Right lobe of liver (tissue), 6 donors: Measurements from ENCODE around the gene PCDHGB3. TPM values are rescaled to one million over a fixed set of nuclear protein-coding genes. Genes with fewer than 3 reads are reported as not detected.
"Not testable (repeated sequence)": the region's sequence is repeated elsewhere in the genome, so short reads cannot be mapped to it uniquely, and the experiment has no call there.

Source experiments
- ATAC-seq, 4 donors: fragments of 200-7000 bp; cut with Tn5 transposase; one replicate each; pipeline ENCODE4 v1.9.1; 2020; ENCODE audit warnings: mild to moderate bottlenecking in 4 of 4, moderate library complexity in 4 of 4
- DNase-seq, 3 donors: peaks; one replicate each; pipeline ENCODE4 v3.0.0-alpha.2; 2020
- H3K27ac ChIP-seq, 3 donors: fragments of 200-600 bp; one replicate each; pipeline ENCODE4 v1.8.0; 2022
- H3K27me3 ChIP-seq, 2 donors: fragments of 200-600 bp; one replicate each; pipeline ENCODE4 v1.8.0; 2022
- H3K36me3 ChIP-seq, 4 donors: fragments of 200-600 bp; sonication (generic) in 1 of 4; one replicate each; pipeline versions ENCODE4 v1.5.1 to v1.8.0; 2017 to 2022; ENCODE audit warnings: control low read depth in 1 of 4
- H3K4me1 ChIP-seq, 4 donors: fragments of 200-600 bp; sonication (generic) in 1 of 4; one replicate each; pipeline versions ENCODE4 v1.5.1 to v1.8.0; 2017 to 2022; ENCODE audit warnings: control low read depth in 1 of 4
- H3K4me3 ChIP-seq, 3 donors: fragments of 200-600 bp; one replicate each; pipeline ENCODE4 v1.8.0; 2022
- H3K9me3 ChIP-seq, 4 donors: fragments of 200-600 bp; sonication (generic) in 1 of 4; one replicate each; pipeline versions ENCODE4 v1.5.1 to v1.8.0; 2017 to 2022; ENCODE audit warnings: control low read depth in 1 of 4
- POLR2A ChIP-seq: fragments of 450-650 bp; IDR thresholded peaks from one replicate; pipeline ENCODE4 v1.6.1; 2017; ENCODE audit warnings: antibody characterized with exemption, mild to moderate bottlenecking
- WGBS: methylation state at CpG from one replicate; pipeline ENCODE4 v1.1.6; 2018; ENCODE audit warnings: low coverage, low lambda C conversion rate; ENCODE audit not compliant: insufficient coverage; ENCODE audit errors: missing lambda C conversion rate; 5-methylcytosine and 5-hydroxymethylcytosine counted together
- intact Hi-C, 2 donors: fragments of 100-400 bp; cut with DNase I; formaldehyde crosslinking; loops; one replicate each; pipeline versions ENCODE4 v1.11.2 to v1.14.1; 2022
- total RNA-seq, 6 experiments: library from RNA; depleted of rRNA in 2 of 6; stranded (reverse); fragments of >200 nt in 2 of 6; fragmentation: NEBNext Ultra II Directional in 3 of 6; extraction: Animal tissue kit (Norgen Biotek cat#: 25700) in 3 of 6; gene quantifications; one replicate each; pipeline versions ENCODE4 v1.1.0 to v1.2.4, GENCODE V29; 2016 to 2023
- TF ChIP-seq, protein P1 (sequence below), 4 donors: fragments of 200-600 bp in 3 of 4; fragments of 450-650 bp in 1 of 4; IDR thresholded peaks; one replicate each; pipeline versions ENCODE4 v1.5.1 to v1.8.0; 2016 to 2022; ENCODE audit warnings: antibody characterized with exemption in 4 of 4, mild to moderate bottlenecking in 2 of 4
- donor health status: DM: no; HTN: yes; CAD: no.
- donor health status: DM: no; HTN: no; CAD: no.
- donor health status: DM: no; HTN: no; CAD: no.
- donor health status: DM: no; HTN: yes; CAD: no.
- donor health status: DM: no; HTN: yes; CAD: no.

The PCDHGB3 gene
- total RNA-seq, 6 experiments from 2014 or later, result 0.56 to 1.8 (median 1.2) TPM

DNA sequence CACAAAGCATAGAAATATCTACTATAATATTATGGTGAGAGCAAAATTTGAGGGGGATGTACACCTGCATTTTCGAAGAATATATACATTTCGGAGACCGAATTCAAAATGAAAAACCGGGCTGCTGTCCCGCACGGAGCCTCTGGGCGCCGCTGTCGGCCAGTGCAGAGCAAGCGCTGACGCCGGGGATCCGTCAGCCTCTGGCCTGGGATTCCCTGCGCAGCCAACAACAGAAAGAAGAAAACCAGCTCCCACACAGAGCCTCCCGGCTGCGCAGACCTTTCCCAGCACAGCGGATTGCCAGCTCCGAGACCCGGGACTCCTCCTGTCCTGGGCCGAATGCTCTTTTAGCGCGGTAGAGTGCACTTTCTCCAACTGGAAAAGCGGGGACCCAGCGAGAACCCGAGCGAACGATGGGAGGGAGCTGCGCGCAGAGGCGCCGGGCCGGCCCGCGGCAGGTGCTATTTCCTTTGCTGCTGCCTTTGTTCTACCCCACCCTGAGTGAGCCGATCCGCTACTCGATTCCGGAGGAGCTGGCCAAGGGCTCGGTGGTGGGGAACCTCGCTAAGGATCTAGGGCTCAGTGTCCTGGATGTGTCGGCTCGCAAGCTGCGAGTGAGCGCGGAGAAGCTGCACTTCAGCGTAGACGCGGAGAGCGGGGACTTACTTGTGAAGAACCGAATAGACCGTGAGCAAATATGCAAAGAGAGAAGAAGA is 37.9 kb downstream of the PCDHGB3 start, which contains the start of gene PCDHGB6:
Gene PCDHGB6 (plus strand): TSS at position 232 of the 716 bp plus-strand sequence. CDS start 182 bp downstream, at position 414.
- Histone ChIP-seq H3K4me3 (peak within 1 kb of the TSS; percentile 14 to 44 (median 25)), H3K9me3 (peaks cover 0 to 15% (median 5%) of the 10 kb centered on the region in 4 donors)
- H3K36me3 ChIP-seq, H3K27ac ChIP-seq, H3K27me3 ChIP-seq, H3K4me1 ChIP-seq: not testable (repeated sequence)
- TF ChIP-seq, protein P1, sequence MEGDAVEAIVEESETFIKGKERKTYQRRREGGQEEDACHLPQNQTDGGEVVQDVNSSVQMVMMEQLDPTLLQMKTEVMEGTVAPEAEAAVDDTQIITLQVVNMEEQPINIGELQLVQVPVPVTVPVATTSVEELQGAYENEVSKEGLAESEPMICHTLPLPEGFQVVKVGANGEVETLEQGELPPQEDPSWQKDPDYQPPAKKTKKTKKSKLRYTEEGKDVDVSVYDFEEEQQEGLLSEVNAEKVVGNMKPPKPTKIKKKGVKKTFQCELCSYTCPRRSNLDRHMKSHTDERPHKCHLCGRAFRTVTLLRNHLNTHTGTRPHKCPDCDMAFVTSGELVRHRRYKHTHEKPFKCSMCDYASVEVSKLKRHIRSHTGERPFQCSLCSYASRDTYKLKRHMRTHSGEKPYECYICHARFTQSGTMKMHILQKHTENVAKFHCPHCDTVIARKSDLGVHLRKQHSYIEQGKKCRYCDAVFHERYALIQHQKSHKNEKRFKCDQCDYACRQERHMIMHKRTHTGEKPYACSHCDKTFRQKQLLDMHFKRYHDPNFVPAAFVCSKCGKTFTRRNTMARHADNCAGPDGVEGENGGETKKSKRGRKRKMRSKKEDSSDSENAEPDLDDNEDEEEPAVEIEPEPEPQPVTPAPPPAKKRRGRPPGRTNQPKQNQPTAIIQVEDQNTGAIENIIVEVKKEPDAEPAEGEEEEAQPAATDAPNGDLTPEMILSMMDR (IDR thresholded peaks at IDR 0.05), result peak; percentile 51 to 62 (median 53)
- 9% methylated on average over 24 of the region's 51 CpGs for WGBS
- intact Hi-C loops, result loop anchor here in 1 of 2 donors (10.0 kb wide), 1 partner anchor 147 kb away; no protein-coding TSS in a partner anchor
- ATAC-seq (peak; percentile 92 to 98 (median 96)), DNase-seq (peak; percentile 58 to 68 (median 66))

DNA sequence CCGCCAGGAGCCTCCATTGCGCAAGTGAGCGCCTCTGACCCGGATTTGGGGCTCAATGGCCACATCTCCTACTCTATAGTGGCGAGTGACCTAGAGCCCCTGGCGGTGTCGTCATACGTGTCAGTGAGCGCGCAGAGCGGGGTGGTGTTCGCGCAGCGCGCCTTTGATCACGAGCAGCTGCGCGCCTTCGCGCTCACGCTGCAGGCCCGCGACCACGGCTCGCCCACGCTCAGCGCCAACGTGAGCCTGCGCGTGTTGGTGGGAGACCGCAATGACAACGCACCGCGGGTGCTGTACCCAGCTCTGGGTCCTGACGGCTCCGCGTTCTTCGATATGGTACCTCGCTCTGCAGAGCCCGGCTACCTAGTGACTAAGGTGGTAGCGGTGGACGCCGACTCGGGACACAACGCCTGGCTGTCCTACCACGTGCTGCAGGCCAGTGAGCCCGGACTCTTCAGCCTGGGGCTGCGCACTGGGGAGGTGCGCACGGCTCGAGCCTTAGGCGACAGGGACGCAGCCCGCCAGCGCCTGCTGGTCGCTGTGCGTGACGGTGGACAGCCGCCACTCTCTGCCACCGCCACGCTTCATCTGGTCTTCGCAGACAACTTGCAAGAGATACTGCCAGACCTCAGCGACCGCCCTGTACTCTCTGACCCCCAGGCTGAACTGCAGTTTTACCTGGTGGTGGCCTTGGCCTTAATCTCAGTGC is 39.7 kb downstream of the PCDHGB3 start:
- intact Hi-C loops, result loop anchor here (10.0 kb wide), 2 partner anchors 145 to 165 kb away; partner anchors contain the start of gene PCDHB15 (in 1 of the 2)
- H3K27me3 ChIP-seq, result no peaks in the 10 kb centered on the region
- peaks cover 0 to 6% (median 5%) of the 10 kb centered on the region in 4 donors for H3K9me3 ChIP-seq
- no peaks in the 10 kb centered on the region for H3K36me3 ChIP-seq
- DNase-seq (peak in 1 of 3 donors; percentile 32), ATAC-seq (no peak)
- H3K27ac ChIP-seq, result no peak overlapping the region
- WGBS, result 33% methylated on average over 11 of the region's 64 CpGs
- no peaks in the 10 kb centered on the region for H3K4me1 ChIP-seq
- H3K4me3 ChIP-seq, result no peak overlapping the region
- TF ChIP-seq, protein P1 (IDR thresholded peaks at IDR 0.05), result no peak
- TF ChIP-seq POLR2A, result no peak

DNA sequence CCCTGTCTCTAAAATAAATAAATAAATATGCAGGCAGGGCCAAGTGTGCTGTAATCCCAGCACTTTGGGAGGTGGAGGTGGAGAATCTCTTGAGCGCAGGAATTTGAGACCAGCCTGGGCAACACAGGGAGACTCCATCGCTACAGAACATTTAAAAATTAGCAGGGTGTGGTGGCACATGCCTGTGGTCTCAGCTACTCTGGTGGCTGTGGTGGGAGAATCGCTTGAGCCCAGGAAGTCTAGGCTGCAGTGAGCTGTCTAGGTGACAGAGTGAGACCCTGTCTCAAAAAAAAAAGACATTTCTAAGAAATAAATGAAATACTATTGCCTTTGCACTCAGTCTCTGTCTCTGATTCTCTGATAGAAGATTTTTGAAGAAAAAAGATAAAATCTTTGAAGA is 41.5 kb downstream of the PCDHGB3 start:
- DNase-seq, result no peak
- H3K4me3 ChIP-seq, result no peak overlapping the region
- intact Hi-C loops, result loop anchor here in 1 of 2 donors (10.0 kb wide), 1 partner anchor 167 kb away; the partner anchor contains the start of gene PCDHB15
- H3K36me3 ChIP-seq, result no peaks in the 10 kb centered on the region
- no peaks in the 10 kb centered on the region for H3K4me1 ChIP-seq
- H3K9me3 ChIP-seq, result peaks cover 0 to 15% (median 5%) of the 10 kb centered on the region in 4 donors
- WGBS, result 70% methylated on average over 3 of the region's 3 CpGs
- no peaks in the 10 kb centered on the region for H3K27me3 ChIP-seq
- no peak for ATAC-seq
- no peak overlapping the region for H3K27ac ChIP-seq
- TF ChIP-seq, protein P1 (IDR thresholded peaks at IDR 0.05), result no peak
- no peak for TF ChIP-seq POLR2A

DNA sequence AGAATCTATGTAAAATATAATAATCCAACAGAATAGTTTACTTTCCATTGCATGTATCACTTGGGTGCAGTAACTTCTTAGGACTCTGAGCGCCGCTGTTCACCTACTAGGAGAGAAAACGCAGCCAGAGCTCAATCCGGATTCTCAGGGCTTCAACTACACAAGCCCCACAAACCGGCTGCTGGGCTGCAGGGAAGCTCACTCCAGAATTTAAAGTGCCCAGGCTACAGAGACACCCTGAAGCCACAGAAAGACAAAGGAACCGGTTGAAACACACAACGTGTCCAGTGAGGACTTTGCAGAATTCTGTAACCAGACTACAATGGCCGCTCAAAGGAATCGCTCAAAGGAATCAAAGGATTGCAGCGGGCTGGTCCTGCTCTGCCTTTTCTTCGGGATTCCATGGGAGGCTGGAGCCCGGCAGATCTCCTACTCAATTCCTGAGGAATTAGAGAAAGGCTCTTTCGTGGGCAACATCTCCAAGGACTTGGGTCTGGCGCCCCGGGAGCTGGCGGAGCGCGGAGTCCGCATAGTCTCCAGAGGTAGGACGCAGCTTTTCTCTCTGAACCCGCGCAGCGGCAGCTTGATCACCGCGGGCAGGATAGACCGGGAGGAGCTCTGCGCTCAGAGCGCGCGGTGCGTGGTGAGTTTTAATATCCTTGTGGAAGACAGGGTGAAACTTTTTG is 43.0 kb downstream of the PCDHGB3 start, which contains the start of gene PCDHGA10:
Gene PCDHGA10 (plus strand): TSS at position 134 of the 686 bp plus-strand sequence. CDS start 189 bp downstream, at position 323.
- Histone ChIP-seq H3K4me1 (no peaks in the 10 kb centered on the region), H3K4me3 (peak within 1 kb of the TSS; percentile 26 to 56 (median 45)), H3K27me3 (no peaks in the 10 kb centered on the region), H3K9me3 (peaks cover 0 to 16% (median 5%) of the 10 kb centered on the region in 4 donors), H3K36me3 (no peaks in the 10 kb centered on the region), H3K27ac (peak within 1 kb of the TSS in 2 of 3 donors; percentile 4 to 30)
- intact Hi-C loops, result loop anchor here in 1 of 2 donors (10.0 kb wide), 1 partner anchor 168 kb away; the partner anchor contains the start of gene PCDHB15
- 9% methylated on average over 26 of the region's 31 CpGs for whole genome bisulfite sequencing
- TF ChIP-seq POLR2A, result no peak
- TF ChIP-seq, protein P1 (IDR thresholded peaks at IDR 0.05), result peak; percentile 46 to 62 (median 52)
- ATAC-seq, result peak; percentile 79 to 86 (median 85)
- peak in 2 of 3 donors; percentile 62 to 70 for DNase-seq
